Right atrium auricular region (tissue), 2 donors: Measurements from ENCODE around the gene KRT33A. TPM values are rescaled to one million over a fixed set of nuclear protein-coding genes. Genes with fewer than 3 reads are reported as not detected.

Experiments used
- DNase-seq: peaks from one replicate; pipeline ENCODE4 v3.0.0-alpha.2; 2019; ENCODE audit warnings: low spot score
- H3K27ac ChIP-seq, 2 donors: fragments of 200-600 bp; sonication (generic); 1 replicate in 1 of 2; 2 replicates in 1 of 2; pipeline ENCODE4 v1.5.1; 2016 to 2019
- H3K27me3 ChIP-seq, 2 donors: fragments of 200-600 bp; sonication (generic); one replicate each; pipeline versions ENCODE4 v1.5.1 to v1.6.0; 2017 to 2019
- H3K36me3 ChIP-seq: fragments of 200-600 bp; sonication (generic); one replicate; pipeline ENCODE4 v1.5.1; 2016
- H3K4me1 ChIP-seq, 2 donors: fragments of 200-600 bp; sonication (generic); one replicate each; pipeline versions ENCODE4 v1.5.1 to v1.6.0; 2017 to 2019
- H3K4me3 ChIP-seq, 2 donors: fragments of 200-600 bp; sonication (generic); 1 replicate in 1 of 2; 2 replicates in 1 of 2; pipeline ENCODE4 v1.5.1; 2017 to 2019; ENCODE audit warnings: mild to moderate bottlenecking in 1 of 2, moderate library complexity in 1 of 2
- H3K9me3 ChIP-seq, 2 donors: fragments of 200-600 bp; sonication (generic); one replicate each; pipeline ENCODE4 v1.5.1; 2019
- CTCF ChIP-seq, 2 donors: fragments of 200-600 bp; sonication (generic); IDR thresholded peaks; one replicate each; pipeline ENCODE4 v1.5.1; 2019; ENCODE audit warnings: antibody characterized with exemption in 2 of 2
- total RNA-seq, 2 donors: library from RNA; depleted of rRNA; stranded (reverse); fragments of >200 nt; gene quantifications; one replicate each; pipeline ENCODE4 v1.1.0, GENCODE V29; 2016

The KRT33A gene
- total RNA-seq, 2 donors from 2014 or later = not detected

- TF ChIP-seq CTCF (IDR thresholded peaks at IDR 0.05) = no peak
- DNase-seq = no peak
- H3K36me3 ChIP-seq = no peaks in the 10 kb centered on the region
- H3K27ac ChIP-seq = no peak overlapping the region
- no peaks in the 10 kb centered on the region for H3K9me3 ChIP-seq
- H3K4me3 ChIP-seq = peak overlapping the region in 1 of 2 donors; percentile 3
- H3K4me1 ChIP-seq = no peaks in the 10 kb centered on the region
- H3K27me3 ChIP-seq = no peaks in the 10 kb centered on the region
These were observed 42.2 kb downstream of the KRT33A start for GRCh38 chr17:41308251-41308917.

- no peak overlapping the region for H3K27ac ChIP-seq
These were observed 43.0 kb downstream of the KRT33A start for GRCh38 chr17:41307647-41308046.

GRCh38 chr17:41304091-41304490, 46.5 kb downstream of the KRT33A start:
- no peaks in the 10 kb centered on the region for H3K9me3 ChIP-seq
- DNase-seq = no peak
- no peak overlapping the region for H3K27ac ChIP-seq
- no peaks in the 10 kb centered on the region for H3K27me3 ChIP-seq
- H3K4me3 ChIP-seq = no peak overlapping the region
- no peaks in the 10 kb centered on the region for H3K36me3 ChIP-seq
- no peak for TF ChIP-seq CTCF (IDR thresholded peaks at IDR 0.05)
- no peaks in the 10 kb centered on the region for H3K4me1 ChIP-seq

More at GRCh38 chr17:41307647-41308046, 43.0 kb downstream of the KRT33A start:
- Histone ChIP-seq H3K9me3 (no peaks in the 10 kb centered on the region), H3K27me3 (no peaks in the 10 kb centered on the region), H3K36me3 (no peaks in the 10 kb centered on the region), H3K4me3 (no peak overlapping the region), H3K4me1 (no peaks in the 10 kb centered on the region)
- DNase-seq = no peak
- TF ChIP-seq CTCF (IDR thresholded peaks at IDR 0.05) = no peak

GRCh38 chr17:41302981-41303380, 47.6 kb downstream of the KRT33A start:
- DNase-seq = no peak
- no peak overlapping the region for H3K27ac ChIP-seq
- H3K9me3 ChIP-seq = no peaks in the 10 kb centered on the region
- no peak overlapping the region for H3K4me3 ChIP-seq
- no peaks in the 10 kb centered on the region for H3K4me1 ChIP-seq
- no peaks in the 10 kb centered on the region for H3K36me3 ChIP-seq
- H3K27me3 ChIP-seq = no peaks in the 10 kb centered on the region
- no peak for TF ChIP-seq CTCF (IDR thresholded peaks at IDR 0.05)

- no peaks in the 10 kb centered on the region for H3K9me3 ChIP-seq
- H3K27ac ChIP-seq = no peak within 1 kb of the TSS
- no peak within 1 kb of the TSS for H3K4me3 ChIP-seq
- no peaks in the 10 kb centered on the region for H3K4me1 ChIP-seq
- DNase-seq = no peak
- no peaks in the 10 kb centered on the region for H3K36me3 ChIP-seq
- no peak for TF ChIP-seq CTCF (IDR thresholded peaks at IDR 0.05)
- no peaks in the 10 kb centered on the region for H3K27me3 ChIP-seq
These were observed 48.4 kb downstream of the KRT33A start, which contains the start of gene KRTAP29-1 for GRCh38 chr17:41301916-41302901. Gene KRTAP29-1, minus strand, starts transcription at chr17:41302851. Its CDS starts 0 bp downstream, at chr17:41302851.
